Activated gamma-delta T cell (primary cell): ENCODE data around the gene ERI2.
"Not testable (repeated sequence)": the region's sequence is repeated elsewhere in the genome, so short reads cannot be mapped to it uniquely, and the experiment has no call there.

ENCODE experiments used
- DNase-seq: peaks from one replicate; lab custom pipeline; 2025; lab: John Stamatoyannopoulos, UW

The ERI2 gene

GRCh38 chr16:20814784-20815183, 8.5 kb upstream of the ERI2 start:
- no peak for DNase-seq

DNA sequence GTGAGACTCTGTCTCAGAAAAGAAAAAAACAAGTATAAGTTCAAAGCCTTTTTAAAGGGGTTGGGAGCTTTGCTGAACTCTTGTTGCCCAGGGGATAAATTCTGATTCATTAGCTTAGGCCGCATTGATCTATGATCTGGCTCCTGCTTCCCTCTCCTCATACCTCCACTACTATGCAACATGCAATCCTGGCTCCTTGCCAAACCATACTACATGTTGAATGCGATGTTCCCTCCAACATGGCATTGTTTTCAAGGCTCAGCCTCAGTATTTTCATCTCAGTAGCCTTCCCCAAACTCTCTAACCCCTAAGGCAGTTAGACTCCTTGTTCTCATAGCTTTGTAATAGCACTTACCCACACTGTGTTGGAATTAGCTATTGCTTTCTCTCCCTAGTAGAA, 6.2 kb upstream of the ERI2 start:
- no peak for DNase-seq

DNA sequence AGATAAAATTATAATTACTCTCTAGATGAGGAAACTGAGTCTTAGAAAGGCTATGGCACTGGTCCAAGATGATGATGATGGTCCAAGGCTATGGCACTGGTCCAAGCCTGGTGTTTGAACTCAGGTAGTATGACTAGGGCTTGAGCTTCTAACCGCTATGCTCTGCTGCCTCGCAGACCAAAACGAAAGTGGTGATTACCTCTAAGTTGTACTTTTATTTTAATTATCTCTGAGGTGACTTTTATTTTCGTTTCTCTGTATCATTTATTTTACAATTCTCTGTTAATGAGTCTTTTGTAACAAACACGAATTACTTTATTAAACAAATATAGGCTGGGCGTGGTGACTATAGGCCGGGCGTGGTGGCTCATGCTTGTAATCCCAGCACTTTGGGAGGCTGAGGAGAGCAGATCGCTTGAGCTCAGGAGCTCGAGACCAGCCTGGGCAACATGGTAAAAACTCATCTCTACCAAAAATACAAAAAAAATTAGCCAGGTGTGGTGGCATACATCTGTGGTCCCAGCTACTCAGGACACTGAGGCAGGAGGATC, 5.7 kb upstream of the ERI2 start:
- no peak for DNase-seq

- no peak for DNase-seq
These were observed 1.6 kb upstream of the ERI2 start for GRCh38 chr16:20807862-20808261.

GRCh38 chr16:20805684-20806167, 546 bp downstream of the ERI2 start:
- not testable (repeated sequence) for DNase-seq

DNA sequence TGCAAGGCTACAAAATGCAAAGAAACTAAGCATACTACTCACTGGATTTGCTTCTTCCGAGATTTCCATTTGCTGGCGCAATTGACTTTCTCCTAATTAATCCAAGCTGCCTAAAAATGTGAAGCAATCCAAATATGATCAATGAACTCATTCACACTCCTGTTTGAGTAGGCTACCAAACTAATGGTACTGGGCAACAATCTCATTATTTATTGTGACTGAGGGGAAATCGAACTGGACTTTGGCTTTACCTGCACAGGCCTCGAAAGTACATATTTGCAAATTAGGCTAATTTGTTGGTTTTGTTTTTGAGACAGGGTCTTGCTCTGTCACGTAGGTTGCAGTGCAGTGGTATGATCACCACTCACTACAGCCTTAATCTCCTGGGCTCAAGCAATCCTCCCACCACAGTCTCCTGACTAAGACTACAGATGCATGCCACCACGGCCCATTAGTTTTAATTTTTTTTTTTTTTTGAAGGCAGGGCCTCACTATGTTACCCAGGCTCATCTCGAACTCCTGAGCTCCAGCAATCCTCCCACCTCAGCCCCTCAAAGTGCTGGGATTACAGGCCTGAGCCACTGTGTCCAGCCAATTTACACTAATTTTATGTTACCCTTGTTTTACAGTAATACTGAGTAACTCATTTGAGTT, 2.6 kb downstream of the ERI2 start:
- DNase-seq: no peak

DNA sequence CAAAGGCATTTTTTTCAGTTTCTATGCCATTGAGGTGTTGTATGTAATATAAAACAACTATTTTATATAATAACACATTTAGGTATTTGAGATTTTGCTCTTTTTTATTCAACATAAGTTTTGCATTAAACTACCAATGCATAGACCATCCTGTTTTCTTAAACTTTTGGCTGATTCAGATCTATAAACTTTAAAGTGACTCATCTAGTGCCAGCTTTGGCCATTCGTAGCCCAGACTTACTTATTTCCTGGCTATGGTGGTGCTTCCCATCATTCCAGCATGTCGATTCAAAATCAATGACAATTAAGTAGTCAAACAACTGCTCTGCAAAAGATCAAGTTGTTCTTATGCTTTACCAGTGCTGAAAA, 3.1 kb downstream of the ERI2 start:
- DNase-seq: no peak

DNA sequence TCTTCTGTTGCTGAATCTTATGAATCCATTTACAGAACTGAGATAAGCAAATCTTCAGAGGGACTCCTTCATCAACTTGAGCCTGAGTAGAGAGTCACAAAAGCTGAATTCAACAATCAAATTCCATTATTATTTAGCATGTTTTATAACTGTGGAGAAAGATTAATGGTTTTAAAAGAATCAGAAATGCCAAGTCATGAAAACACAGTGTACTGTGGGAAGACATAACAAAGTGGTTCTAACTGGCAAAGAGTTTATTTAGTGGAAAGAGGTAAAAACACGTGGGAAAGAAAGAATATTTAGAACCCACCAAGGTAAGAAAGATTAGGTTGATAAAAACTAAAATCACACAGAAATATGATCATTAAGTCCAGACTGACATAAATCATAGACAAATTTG, 5.0 kb downstream of the ERI2 start:
- DNase-seq: no peak

GRCh38 chr16:20799599-20799998, 6.7 kb downstream of the ERI2 start:
- DNase-seq: no peak

DNA sequence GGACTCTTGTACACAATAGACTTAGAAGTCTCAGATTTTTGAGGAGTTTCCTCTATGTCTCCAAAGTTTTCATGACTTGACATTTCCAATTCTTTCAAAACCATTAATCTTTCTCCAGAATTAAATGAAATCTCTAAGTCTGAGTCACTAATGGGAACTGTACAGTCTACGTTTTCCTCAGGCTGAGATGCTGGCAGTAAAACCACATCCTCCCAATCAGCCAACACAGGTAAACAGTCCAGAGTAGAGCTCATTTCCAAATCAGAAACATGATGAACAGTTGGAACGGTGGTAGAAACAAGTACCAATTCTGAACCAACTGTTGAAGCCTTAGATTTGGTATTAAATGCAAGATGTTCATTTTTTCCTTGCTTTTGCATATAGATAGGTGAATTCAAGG, 7.9 kb downstream of the ERI2 start:
- DNase-seq: no peak

- DNase-seq: no peak
These were observed 14.2 kb downstream of the ERI2 start for GRCh38 chr16:20791923-20792612.

DNA sequence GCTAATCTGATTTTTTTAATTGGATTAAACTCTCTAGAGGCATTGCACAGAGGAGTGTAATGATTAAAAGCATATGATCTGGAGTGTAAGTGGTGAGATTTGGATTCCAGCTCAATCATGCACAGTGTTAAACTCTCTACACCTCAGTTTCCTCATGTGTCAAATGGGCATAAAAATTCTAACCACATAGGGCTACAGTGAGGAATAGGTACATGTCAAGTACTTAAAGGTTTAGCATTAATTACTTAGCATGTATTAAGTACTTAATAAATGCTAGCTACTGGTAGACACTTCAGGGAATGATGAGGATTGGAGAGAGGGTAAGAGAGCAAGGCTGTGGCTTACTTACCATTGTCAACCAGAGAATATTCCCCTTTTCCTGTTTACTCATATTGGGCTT, 17.1 kb downstream of the ERI2 start:
- DNase-seq: no peak

DNA sequence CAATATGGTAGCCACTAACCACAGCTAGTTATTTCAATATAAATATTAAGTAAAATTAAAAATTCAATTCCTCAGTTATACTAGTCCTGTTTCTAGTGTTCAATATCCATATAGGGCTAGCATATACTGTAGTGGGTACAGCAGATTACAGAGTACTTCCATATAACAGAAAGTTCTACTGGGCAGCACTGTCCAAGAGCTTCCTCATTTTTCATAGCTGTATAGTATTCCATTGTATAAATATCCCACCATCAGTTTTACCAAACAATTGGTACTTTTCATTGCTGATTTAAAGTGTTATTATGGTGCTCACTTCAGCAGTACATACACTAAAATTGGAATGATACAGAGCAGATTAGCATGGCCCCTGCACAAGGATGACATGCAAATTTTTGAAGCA, 22.1 kb downstream of the ERI2 start:
- DNase-seq: no peak

DNA sequence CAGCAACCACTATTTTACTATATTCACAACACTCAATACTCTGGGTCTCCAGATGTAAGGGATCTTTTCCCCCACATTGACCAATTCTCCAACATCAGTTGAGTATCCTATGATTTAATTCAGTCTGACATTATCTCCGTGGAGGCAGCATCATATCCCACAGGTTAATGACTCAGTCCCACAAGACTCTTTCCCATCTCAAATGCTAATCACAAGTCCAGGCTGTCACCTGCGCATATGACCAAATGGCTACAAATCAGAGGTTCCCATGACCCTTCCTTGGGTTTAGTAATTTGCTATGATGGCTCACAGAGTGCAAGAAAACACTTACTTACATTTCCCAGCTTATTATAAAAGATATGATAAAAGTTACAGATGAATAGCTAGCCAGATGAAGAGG, 23.8 kb downstream of the ERI2 start:
- no peak for DNase-seq

DNA sequence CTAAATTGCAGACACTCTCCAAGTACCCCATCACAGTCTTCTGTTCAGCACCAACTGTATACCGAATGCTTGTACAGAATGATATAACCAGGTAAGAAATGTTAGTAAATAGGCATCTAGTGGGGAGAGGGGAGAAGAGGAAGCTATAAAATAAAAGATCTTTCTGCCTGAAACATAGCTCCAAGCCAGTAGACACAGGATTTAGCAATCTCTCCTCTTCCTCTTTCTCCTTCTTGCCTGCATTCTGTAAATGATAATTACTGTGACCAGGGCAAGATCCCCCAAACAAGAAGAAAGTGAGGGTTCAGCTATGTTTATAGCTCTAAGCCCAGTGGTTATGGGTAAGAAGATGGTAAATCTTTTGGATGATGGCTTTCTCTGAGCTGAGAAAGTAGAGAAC, 24.6 kb downstream of the ERI2 start:
- DNase-seq: no peak

GRCh38 chr16:20774703-20775362, 31.4 kb downstream of the ERI2 start:
- DNase-seq: no peak

DNA sequence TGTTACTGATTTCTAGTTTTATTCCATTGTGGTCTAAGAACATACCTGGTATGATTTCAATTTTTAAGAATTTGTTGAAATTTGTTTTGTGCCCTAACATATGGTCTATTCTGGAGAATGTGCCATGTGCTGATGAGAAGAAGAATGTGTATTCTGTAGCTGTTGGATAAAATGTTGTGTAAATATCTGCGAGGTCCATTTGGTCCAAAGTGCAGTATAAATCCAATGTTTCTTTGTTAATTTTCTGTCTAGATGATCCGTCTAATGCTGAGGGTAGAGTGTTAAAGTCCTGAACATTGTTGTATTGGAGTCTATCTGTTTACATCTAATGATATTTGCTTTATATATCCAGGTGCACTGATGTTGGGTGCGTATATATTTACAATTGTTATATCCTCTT, 32.6 kb downstream of the ERI2 start:
- DNase-seq: no peak

GRCh38 chr16:20768818-20769217, 37.5 kb downstream of the ERI2 start:
- no peak for DNase-seq

- no peak for DNase-seq
These were observed 38.2 kb downstream of the ERI2 start for GRCh38 chr16:20768121-20768520.

GRCh38 chr16:20767577-20767976, 38.7 kb downstream of the ERI2 start:
- no peak for DNase-seq

DNA sequence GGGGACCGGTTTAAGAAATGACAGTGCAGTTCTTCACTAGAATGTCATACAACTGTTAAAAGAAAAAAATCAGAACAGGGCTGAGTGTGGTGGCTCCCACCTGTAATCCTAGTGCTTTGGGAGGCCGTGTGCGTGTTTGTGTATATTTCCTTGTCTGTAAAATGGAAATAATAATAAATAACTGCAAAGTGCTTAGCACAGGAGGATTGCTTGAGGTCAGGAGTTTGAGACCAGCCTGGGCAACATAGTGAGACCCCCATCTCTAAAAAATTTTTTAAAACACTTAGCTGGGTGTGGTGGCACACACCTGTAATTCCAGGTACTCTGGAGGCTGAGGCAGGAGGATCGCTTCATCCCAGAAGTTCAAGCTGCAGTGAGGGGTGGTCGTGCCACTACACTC, 40.0 kb downstream of the ERI2 start:
- DNase-seq: no peak

GRCh38 chr16:20765732-20766131, 40.5 kb downstream of the ERI2 start:
- no peak for DNase-seq

DNA sequence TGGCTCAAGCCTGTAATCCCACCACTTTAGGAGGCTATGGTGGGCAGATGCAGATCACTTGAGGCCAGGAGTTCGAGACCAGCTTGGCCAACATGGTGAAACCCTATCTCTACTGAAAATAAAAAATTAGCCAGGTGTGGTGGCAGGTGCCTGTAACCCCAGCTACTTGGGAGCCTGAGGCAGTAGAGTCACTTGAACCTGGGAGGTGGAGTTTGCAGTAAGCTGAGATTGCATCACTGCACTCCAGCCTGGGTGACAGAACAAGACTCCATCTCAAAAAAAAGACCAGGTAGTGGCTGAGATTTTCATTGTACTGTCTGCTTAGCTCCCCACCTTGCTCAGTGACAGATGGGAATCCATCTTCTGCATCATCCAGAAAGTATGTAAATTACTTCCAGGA, 41.8 kb downstream of the ERI2 start:
- DNase-seq: not testable (repeated sequence)
